Erythroblast (primary cell): ENCODE results near the gene SPOCK1.

Experiments used
- GATA1 ChIP-seq: IDR thresholded peaks from 2 replicates; pipeline ENCODE4 v1.6.1; 2011; ENCODE audit warnings: low read depth, mild to moderate bottlenecking, control low read depth, low read length, moderate library complexity
- POLR2A ChIP-seq: IDR thresholded peaks from 2 replicates; pipeline ENCODE4 v1.6.1; 2011; ENCODE audit warnings: mild to moderate bottlenecking, low read length

DNA sequence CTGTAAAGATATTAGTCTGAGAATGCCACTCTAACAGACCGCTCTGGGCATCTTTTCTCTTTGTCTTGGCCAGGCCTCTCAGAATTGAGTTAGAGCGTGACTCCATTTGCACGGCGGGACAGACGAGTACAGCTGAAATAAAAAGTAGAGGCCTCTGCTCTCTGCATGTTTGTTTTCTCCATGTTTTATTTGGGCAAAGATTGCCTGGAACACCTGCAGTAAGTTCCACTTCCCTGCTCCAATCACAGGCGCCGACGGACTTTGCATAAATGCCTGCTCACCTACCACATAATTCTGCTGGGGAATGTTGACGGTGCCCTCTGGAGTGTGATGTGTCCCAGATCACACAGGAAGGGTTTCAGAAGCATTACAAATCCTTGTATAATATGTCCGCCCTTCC is 10.6 kb downstream of the SPOCK1 start:
- no peak for TF ChIP-seq POLR2A
- no peak for TF ChIP-seq GATA1
